Endothelial cell of umbilical vein (primary cell): ENCODE results near the gene PCDHB2. TPM values are rescaled to one million over a fixed set of nuclear protein-coding genes. Genes with fewer than 3 reads are reported as not detected.
A peak's percentile ranks its signal among the peaks of the same experiment; 100 is the strongest.

Experiments used
- BruUV-seq: library from RNA; stranded (reverse); fragments of 400-500 nt; replicated peaks from 2 replicates; lab custom pipeline; 2021; lab: Mats Ljungman, UMichigan
- CTCF ChIA-PET: fragments of 300-600, 350-600 bp; sonication (Branson Sonifier 250); formaldehyde crosslinking; loops from one replicate; lab custom pipeline; 2021; ENCODE audit warnings: antibody characterized with exemption, inconsistent platforms; lab: Charles Lee
- POLR2A ChIA-PET: fragments of 300-600, 350-600 bp; sonication (Branson Sonifier 250); formaldehyde crosslinking; loops from one replicate; lab custom pipeline; 2021; ENCODE audit warnings: antibody characterized with exemption, inconsistent platforms; lab: Charles Lee
- DNase-seq: peaks from one replicate; pipeline ENCODE4 v3.0.0-alpha.2; 2011; ENCODE audit warnings: low read depth, low spot score
- FAIRE-seq: peaks from 2 replicates; lab custom pipeline; 2011; peaks lifted over from hg19 to GRCh38; lab: Jason Lieb, UNC
- H2AFZ ChIP-seq: 2 replicates; pipeline ENCODE4 v1.6.0; 2012; ENCODE audit warnings: low read depth, low read length, control low read depth, inconsistent platforms
- H3K27ac ChIP-seq: 2 replicates; pipeline ENCODE4 v1.5.1; 2011; ENCODE audit warnings: low read depth, mild to moderate bottlenecking, control low read depth, low read length, moderate library complexity; ENCODE audit not compliant: insufficient read depth
- H3K27me3 ChIP-seq, 2 experiments: 2 replicates each; pipeline versions ENCODE4 v1.6.0 to v1.6.1; 2011; ENCODE audit warnings: low read length in 2 of 2, mixed read lengths in 1 of 2; ENCODE audit not compliant: control insufficient read depth in 2 of 2, insufficient read depth in 2 of 2
- H3K36me3 ChIP-seq, 2 experiments: 2 replicates in 1 of 2; 3 replicates in 1 of 2; pipeline ENCODE4 v1.5.1; 2011; ENCODE audit warnings: low read length in 2 of 2, mild to moderate bottlenecking in 1 of 2, moderate library complexity in 1 of 2; ENCODE audit not compliant: control insufficient read depth in 2 of 2, insufficient read depth in 2 of 2; ENCODE audit errors: extremely low read depth in 1 of 2
- H3K4me1 ChIP-seq: 3 replicates; pipeline ENCODE4 v1.5.1; 2011; ENCODE audit warnings: mild to moderate bottlenecking, low read length; ENCODE audit not compliant: control insufficient read depth, insufficient read depth; ENCODE audit errors: extremely low read depth
- H3K4me2 ChIP-seq: 2 replicates; pipeline ENCODE4 v1.6.1; 2011; ENCODE audit warnings: low read length, control low read depth, mixed read lengths; ENCODE audit not compliant: insufficient read depth
- H3K4me3 ChIP-seq, 3 experiments: fragments of 200-600 bp in 1 of 3; sonication (generic), shearing (Covaris generic) in 1 of 3; replicated peaks in 1 of 3; 2 replicates each; pipeline ENCODE4 v1.5.1; 2011 to 2016; ENCODE audit warnings: control low read depth in 3 of 3, low read length in 3 of 3, mild to moderate bottlenecking in 2 of 3, inconsistent platforms in 1 of 3, low read depth in 1 of 3, moderate library complexity in 1 of 3; ENCODE audit not compliant: insufficient read depth in 1 of 3
- H3K79me2 ChIP-seq: 2 replicates; pipeline ENCODE4 v1.6.0; 2012; ENCODE audit warnings: low read length, inconsistent platforms; ENCODE audit not compliant: control insufficient read depth, insufficient read depth
- H3K9ac ChIP-seq: replicated peaks from 2 replicates; pipeline ENCODE3; 2011; ENCODE audit warnings: low read length, control low read depth; ENCODE audit not compliant: insufficient read depth; ENCODE audit errors: extremely low read depth
- H3K9me1 ChIP-seq: replicated peaks from 3 replicates; pipeline ENCODE4 v1.6.0; 2011; ENCODE audit warnings: mild to moderate bottlenecking, low read length; ENCODE audit not compliant: control insufficient read depth, insufficient read depth; ENCODE audit errors: extremely low read depth
- H3K9me3 ChIP-seq: replicated peaks from 2 replicates; pipeline ENCODE4 v1.5.1; 2012; ENCODE audit warnings: low read length, inconsistent platforms; ENCODE audit not compliant: control insufficient read depth, insufficient read depth
- H4K20me1 ChIP-seq: replicated peaks from 2 replicates; pipeline ENCODE3; 2011; ENCODE audit warnings: mild to moderate bottlenecking, low read length; ENCODE audit not compliant: control insufficient read depth, insufficient read depth; ENCODE audit errors: extremely low read depth
- FOS ChIP-seq: IDR thresholded peaks from 2 replicates; pipeline ENCODE4 v1.6.1; 2011; ENCODE audit warnings: mild to moderate bottlenecking, low read length, moderate library complexity, borderline replicate concordance; ENCODE audit not compliant: insufficient read depth
- GATA2 ChIP-seq: IDR thresholded peaks from 2 replicates; pipeline ENCODE4 v1.7.0; 2011; ENCODE audit warnings: low read depth, mild to moderate bottlenecking, moderate library complexity, mixed read lengths, low read length; ENCODE audit not compliant: insufficient read length, insufficient read depth
- MYC ChIP-seq: IDR thresholded peaks from one replicate; pipeline ENCODE4 v1.6.1; 2011; ENCODE audit warnings: mild to moderate bottlenecking, low read depth, low read length
- POLR2A ChIP-seq: IDR thresholded peaks from 2 replicates; pipeline ENCODE4 v1.6.1; 2012; ENCODE audit warnings: low read depth, mild to moderate bottlenecking, control low read depth, low read length
- POLR2AphosphoS5 ChIP-seq: IDR thresholded peaks from 2 replicates; pipeline ENCODE4 v1.6.1; 2012; ENCODE audit warnings: low read depth, mild to moderate bottlenecking, control low read depth, low read length, moderate library complexity; ENCODE audit not compliant: insufficient read depth
- dilution Hi-C: fragments of 300-500 bp; cut with MboI; formaldehyde crosslinking; loops from one replicate; pipeline ENCODE4 v1.15.0; 2019; ENCODE audit warnings: low sequenced_read_pairs; ENCODE audit not compliant: extremely low pct_ligation_motif_present
- intact Hi-C: fragments of 100-400 bp; cut with micrococcal nuclease; formaldehyde crosslinking; loops from one replicate; pipeline ENCODE4 v1.10.0; 2022
- polyA plus RNA-seq, 4 experiments: library from polyadenylated mRNA; depleted of rRNA in 3 of 4; stranded (reverse) in 3 of 4; unstranded in 1 of 4; fragments of >200 nt; gene quantifications; 2 replicates each; pipeline versions ENCODE4 v1.2.1 to v1.2.3, GENCODE V29; 2011 to 2012; ENCODE audit warnings: missing spikeins in 1 of 4
- total RNA-seq: library from RNA; stranded (reverse); gene quantifications from 2 replicates; pipeline ENCODE4 v1.2.3, GENCODE V29; 2021
- TF ChIP-seq, protein P1 (sequence below), 2 donors: IDR thresholded peaks; 1 replicate in 1 of 2; 2 replicates in 1 of 2; pipeline ENCODE4 v1.5.1; 2011; ENCODE audit warnings: low read length in 2 of 2, mild to moderate bottlenecking in 2 of 2, moderate library complexity in 2 of 2, control low read depth in 1 of 2, inconsistent platforms in 1 of 2, low read depth in 1 of 2; ENCODE audit not compliant: insufficient read depth in 1 of 2; ENCODE audit errors: extremely low read depth in 1 of 2
- TF ChIP-seq, protein P2 (sequence below): IDR thresholded peaks from 2 replicates; pipeline ENCODE4 v1.6.1; 2011; ENCODE audit not compliant: insufficient read depth, insufficient read length

PCDHB2 gene
- total and polyA plus RNA-seq, 2 donors (not counting 3 experiments of a cell fraction or from before 2014, with no cell fraction given), result 0.40 to 0.58 TPM

DNA sequence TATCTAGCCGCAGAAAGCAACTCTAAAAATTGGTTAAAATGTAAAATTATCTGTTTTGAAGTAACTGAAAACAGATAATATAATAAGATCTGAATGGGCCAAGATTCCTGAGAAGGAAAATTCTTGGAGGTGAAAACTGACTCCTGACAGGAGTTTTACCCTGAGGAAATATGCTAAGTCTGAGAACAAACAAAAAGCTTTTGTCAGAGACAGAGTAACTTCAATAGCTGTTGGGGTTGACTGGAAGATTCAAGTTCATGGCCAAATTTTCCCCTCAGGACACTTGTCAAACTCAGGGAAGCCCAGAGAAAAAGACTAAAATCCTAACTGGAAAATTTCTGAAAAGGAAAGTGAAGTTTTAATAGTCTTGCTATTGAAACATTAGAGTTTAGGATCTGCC is 32.9 kb downstream of the PCDHB2 start:
- CTCF ChIA-PET, result no interaction called here

GRCh38 chr5:141135030-141135717 is 40.8 kb downstream of the PCDHB2 start, which contains the start of gene PCDHB5:
Gene PCDHB5, plus strand, starts transcription at chr5:141135206. Its CDS starts 229 bp downstream, at chr5:141135435.
- CTCF ChIA-PET, result interaction anchor here (1.0 kb wide), 1 partner anchor 9 kb away, joined by 3 read pairs; no protein-coding TSS in a partner anchor
- TF ChIP-seq POLR2A, result no peak
- no peak for TF ChIP-seq POLR2AphosphoS5
- TF ChIP-seq, protein P1, sequence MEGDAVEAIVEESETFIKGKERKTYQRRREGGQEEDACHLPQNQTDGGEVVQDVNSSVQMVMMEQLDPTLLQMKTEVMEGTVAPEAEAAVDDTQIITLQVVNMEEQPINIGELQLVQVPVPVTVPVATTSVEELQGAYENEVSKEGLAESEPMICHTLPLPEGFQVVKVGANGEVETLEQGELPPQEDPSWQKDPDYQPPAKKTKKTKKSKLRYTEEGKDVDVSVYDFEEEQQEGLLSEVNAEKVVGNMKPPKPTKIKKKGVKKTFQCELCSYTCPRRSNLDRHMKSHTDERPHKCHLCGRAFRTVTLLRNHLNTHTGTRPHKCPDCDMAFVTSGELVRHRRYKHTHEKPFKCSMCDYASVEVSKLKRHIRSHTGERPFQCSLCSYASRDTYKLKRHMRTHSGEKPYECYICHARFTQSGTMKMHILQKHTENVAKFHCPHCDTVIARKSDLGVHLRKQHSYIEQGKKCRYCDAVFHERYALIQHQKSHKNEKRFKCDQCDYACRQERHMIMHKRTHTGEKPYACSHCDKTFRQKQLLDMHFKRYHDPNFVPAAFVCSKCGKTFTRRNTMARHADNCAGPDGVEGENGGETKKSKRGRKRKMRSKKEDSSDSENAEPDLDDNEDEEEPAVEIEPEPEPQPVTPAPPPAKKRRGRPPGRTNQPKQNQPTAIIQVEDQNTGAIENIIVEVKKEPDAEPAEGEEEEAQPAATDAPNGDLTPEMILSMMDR (IDR thresholded peaks at IDR 0.05; ENCODE audit: extremely low read depth in 1 of 2, insufficient read depth in 1 of 2, low read depth in 1 of 2, low read length in 2 of 2), result peak in 1 of 2 donors; percentile 14
- no TSS peak for BruUV-seq
- no peaks in the 10 kb centered on the region for H3K36me3 ChIP-seq
- H3K9me3 ChIP-seq, result no peaks in the 10 kb centered on the region
- H3K79me2 ChIP-seq, result no peaks in the 10 kb centered on the region
- H3K4me1 ChIP-seq, result no peaks in the 10 kb centered on the region
- DNase-seq, result peak; percentile 38
- no peaks in the 10 kb centered on the region for H4K20me1 ChIP-seq
- H3K4me2 ChIP-seq, result no peak within 1 kb of the TSS
- dilution Hi-C loops, result no loop called here
- H3K4me3 ChIP-seq, result peak within 1 kb of the TSS in 1 of 3 experiments; percentile 17
- FAIRE-seq, result no peak
- H3K9ac ChIP-seq, result no peak within 1 kb of the TSS
- no peaks in the 10 kb centered on the region for H3K9me1 ChIP-seq
- H3K27ac ChIP-seq, result no peak within 1 kb of the TSS
- intact Hi-C loops, result no loop called here
- H2AFZ ChIP-seq, result no peak within 1 kb of the TSS
- H3K27me3 ChIP-seq, result no peaks in the 10 kb centered on the region
- POLR2A ChIA-PET, result no interaction called here

More for the DNA sequence above, 32.9 kb downstream of the PCDHB2 start:
- BruUV-seq, result no TSS peak
- H3K9ac ChIP-seq, result no peak overlapping the region
- H3K4me3 ChIP-seq, result no peak overlapping the region
- H3K9me1 ChIP-seq, result no peaks in the 10 kb centered on the region
- no peaks in the 10 kb centered on the region for H3K27me3 ChIP-seq
- no peaks in the 10 kb centered on the region for H3K36me3 ChIP-seq
- no peaks in the 10 kb centered on the region for H4K20me1 ChIP-seq
- H3K79me2 ChIP-seq, result no peaks in the 10 kb centered on the region
- H3K4me2 ChIP-seq, result no peak overlapping the region
- FAIRE-seq, result no peak
- POLR2A ChIA-PET, result no interaction called here
- no peak for DNase-seq
- intact Hi-C loops, result no loop called here
- H3K4me1 ChIP-seq, result no peaks in the 10 kb centered on the region
- dilution Hi-C loops, result no loop called here
- no peak overlapping the region for H3K27ac ChIP-seq
- no peaks in the 10 kb centered on the region for H3K9me3 ChIP-seq
- TF ChIP-seq, protein P2, sequence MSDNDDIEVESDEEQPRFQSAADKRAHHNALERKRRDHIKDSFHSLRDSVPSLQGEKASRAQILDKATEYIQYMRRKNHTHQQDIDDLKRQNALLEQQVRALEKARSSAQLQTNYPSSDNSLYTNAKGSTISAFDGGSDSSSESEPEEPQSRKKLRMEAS, result no peak
- TF ChIP-seq MYC, result no peak
- no peak for TF ChIP-seq FOS
- TF ChIP-seq GATA2, result no peak
- no peak overlapping the region for H2AFZ ChIP-seq
